ENCODE measurements around the gene PRR20D. TPM values are rescaled to one million over a fixed set of nuclear protein-coding genes. Genes with fewer than 3 reads are reported as not detected.
"Not testable (repeated sequence)": the region's sequence is repeated elsewhere in the genome, so short reads cannot be mapped to it uniquely, and the experiment has no call there.

Gene PRR20D
- total RNA-seq = not detected
- long read RNA-seq = 0 reads

DNA sequence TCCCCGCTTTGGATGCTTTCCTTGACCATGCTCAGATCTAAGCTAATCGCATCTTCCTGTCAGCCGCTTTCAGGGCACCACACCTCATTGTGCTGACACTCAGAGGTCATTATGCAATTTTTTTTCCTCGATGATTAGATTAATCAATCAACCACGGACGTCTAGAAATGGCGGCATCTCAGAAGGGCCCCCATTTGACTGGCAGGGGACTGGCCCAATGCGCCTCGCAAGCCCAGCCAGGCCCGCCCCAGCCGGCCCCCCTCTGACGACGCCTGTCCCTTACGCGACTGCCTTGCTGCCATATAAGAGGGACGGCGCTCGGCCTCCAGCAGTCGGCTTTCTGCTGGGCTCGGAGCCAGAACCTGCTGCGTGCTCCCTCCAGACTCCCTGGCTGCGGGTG lies at the start of gene PRR20D:
PRR20D (plus strand) TSS at position 301 of the 400 bp plus-strand sequence. CDS start 387 bp downstream, outside the sequence.
- DNase-seq; H3K27me3 ChIP-seq; H3K9me3 ChIP-seq; H3K4me1 ChIP-seq; H3K27ac ChIP-seq; H3K4me3 ChIP-seq; ATAC-seq; H3K36me3 ChIP-seq; intact Hi-C loops (cut with DNase I): not testable (repeated sequence)

DNA sequence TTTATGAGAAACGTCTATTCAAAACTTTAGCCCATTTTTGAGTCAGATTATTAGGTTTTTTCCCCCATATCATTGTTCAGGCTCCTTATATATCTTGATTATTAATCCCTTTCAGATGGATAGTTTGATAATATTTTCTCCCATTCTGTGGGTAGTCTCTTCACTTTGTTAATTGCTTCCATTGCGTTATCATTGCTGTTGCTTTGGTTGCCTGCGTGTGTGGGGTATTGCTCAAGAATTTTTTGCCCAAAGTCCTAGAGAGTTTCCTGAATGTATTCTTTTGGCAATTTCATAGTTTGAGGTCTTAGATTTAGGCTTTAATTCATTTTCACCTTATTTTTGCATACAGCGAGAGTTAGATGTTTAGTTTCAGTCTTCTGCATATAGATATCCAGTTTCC lies 45.5 kb upstream of the PRR20D start:
- H3K9me3 ChIP-seq = peaks cover 4% of the 10 kb centered on the region
- no peak overlapping the region for H3K27ac ChIP-seq
- ATAC-seq = no peak
- H3K27me3 ChIP-seq = no peaks in the 10 kb centered on the region
- no peaks in the 10 kb centered on the region for H3K36me3 ChIP-seq
- H3K4me3 ChIP-seq = no peak overlapping the region
- intact Hi-C loops (cut with DNase I) = no loop called here
- TF ChIP-seq, protein P1, sequence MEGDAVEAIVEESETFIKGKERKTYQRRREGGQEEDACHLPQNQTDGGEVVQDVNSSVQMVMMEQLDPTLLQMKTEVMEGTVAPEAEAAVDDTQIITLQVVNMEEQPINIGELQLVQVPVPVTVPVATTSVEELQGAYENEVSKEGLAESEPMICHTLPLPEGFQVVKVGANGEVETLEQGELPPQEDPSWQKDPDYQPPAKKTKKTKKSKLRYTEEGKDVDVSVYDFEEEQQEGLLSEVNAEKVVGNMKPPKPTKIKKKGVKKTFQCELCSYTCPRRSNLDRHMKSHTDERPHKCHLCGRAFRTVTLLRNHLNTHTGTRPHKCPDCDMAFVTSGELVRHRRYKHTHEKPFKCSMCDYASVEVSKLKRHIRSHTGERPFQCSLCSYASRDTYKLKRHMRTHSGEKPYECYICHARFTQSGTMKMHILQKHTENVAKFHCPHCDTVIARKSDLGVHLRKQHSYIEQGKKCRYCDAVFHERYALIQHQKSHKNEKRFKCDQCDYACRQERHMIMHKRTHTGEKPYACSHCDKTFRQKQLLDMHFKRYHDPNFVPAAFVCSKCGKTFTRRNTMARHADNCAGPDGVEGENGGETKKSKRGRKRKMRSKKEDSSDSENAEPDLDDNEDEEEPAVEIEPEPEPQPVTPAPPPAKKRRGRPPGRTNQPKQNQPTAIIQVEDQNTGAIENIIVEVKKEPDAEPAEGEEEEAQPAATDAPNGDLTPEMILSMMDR (IDR thresholded peaks at IDR 0.05) = no peak
- no peaks in the 10 kb centered on the region for H3K4me1 ChIP-seq
- no peak for DNase-seq

DNA sequence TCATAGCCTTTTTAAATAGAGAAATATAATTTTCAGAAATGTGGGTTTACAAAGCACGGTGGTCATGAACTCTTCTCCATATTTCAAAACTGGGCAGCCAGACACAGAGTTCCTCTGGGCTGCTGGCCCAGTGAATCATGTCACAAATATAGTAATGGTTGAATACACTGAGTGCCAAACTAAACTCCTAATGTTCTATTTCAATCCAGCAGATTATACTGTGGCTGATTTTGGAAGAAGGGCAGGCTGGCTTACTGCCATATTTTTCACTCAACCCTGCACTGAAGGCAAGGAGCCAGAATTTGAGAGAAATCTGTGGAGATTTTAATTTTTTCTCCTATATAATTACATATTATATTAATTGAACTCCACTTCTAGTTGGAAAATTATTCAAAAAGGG lies 36.8 kb upstream of the PRR20D start:
- Histone ChIP-seq H3K9me3 (no peaks in the 10 kb centered on the region), H3K27me3 (no peaks in the 10 kb centered on the region), H3K4me3 (no peak overlapping the region), H3K36me3 (no peaks in the 10 kb centered on the region), H3K4me1 (no peaks in the 10 kb centered on the region), H3K27ac (no peak overlapping the region)
- TF ChIP-seq, protein P1 (IDR thresholded peaks at IDR 0.05) = no peak
- intact Hi-C loops (cut with DNase I) = no loop called here
- ATAC-seq (no peak), DNase-seq (no peak)

DNA sequence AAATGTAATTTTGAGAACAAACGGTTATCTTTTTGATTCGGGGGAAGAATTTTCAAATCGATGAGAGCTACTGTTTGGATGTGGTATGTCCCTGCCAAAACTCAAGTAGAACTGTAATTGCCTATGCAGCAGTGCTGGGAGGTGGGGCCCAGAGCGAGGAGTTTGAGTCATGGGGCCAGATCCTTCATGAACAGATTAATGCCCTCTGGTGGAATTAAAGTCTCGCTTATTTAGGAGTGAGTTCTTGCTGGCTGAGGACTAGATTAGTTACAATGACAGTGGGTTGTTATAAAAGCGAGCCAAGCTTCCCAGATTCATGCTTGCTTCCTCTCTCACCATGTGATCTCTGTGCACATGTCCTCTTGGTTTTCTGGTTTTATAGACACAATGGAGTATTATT lies 31.5 kb upstream of the PRR20D start:
- TF ChIP-seq, protein P1 (IDR thresholded peaks at IDR 0.05) = no peak
- no peaks in the 10 kb centered on the region for H3K27me3 ChIP-seq
- DNase-seq (no peak), ATAC-seq (no peak)
- no peaks in the 10 kb centered on the region for H3K36me3 ChIP-seq
- H3K4me3 ChIP-seq = no peak overlapping the region
- no peak overlapping the region for H3K27ac ChIP-seq
- no peaks in the 10 kb centered on the region for H3K9me3 ChIP-seq
- no peaks in the 10 kb centered on the region for H3K4me1 ChIP-seq
- intact Hi-C loops (cut with DNase I) = no loop called here

DNA sequence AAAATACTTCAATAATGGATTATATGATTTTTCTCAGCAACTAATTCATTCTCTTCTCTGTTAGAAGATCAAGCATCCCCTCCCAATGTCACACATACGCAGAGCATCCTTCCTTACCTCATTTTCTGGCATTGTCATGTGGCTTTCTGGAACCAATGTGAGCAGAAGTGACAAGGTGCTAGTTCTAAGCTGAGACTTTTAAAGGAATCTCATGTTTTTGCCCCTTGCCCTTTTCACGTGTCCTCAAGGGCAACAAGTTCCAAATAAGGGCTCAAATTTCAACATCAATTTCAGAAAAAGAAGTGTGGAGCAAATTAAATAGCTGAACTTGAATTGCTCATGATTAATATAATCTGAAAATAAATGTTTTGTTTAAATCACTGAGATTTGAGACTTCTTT lies 24.3 kb upstream of the PRR20D start:
- Histone ChIP-seq H3K9me3 (no peaks in the 10 kb centered on the region), H3K4me1 (no peaks in the 10 kb centered on the region), H3K27ac (no peak overlapping the region), H3K27me3 (no peaks in the 10 kb centered on the region), H3K4me3 (no peak overlapping the region), H3K36me3 (no peaks in the 10 kb centered on the region)
- intact Hi-C loops (cut with DNase I) = no loop called here
- ATAC-seq = no peak
- TF ChIP-seq, protein P1 (IDR thresholded peaks at IDR 0.05) = no peak
- no peak for DNase-seq

DNA sequence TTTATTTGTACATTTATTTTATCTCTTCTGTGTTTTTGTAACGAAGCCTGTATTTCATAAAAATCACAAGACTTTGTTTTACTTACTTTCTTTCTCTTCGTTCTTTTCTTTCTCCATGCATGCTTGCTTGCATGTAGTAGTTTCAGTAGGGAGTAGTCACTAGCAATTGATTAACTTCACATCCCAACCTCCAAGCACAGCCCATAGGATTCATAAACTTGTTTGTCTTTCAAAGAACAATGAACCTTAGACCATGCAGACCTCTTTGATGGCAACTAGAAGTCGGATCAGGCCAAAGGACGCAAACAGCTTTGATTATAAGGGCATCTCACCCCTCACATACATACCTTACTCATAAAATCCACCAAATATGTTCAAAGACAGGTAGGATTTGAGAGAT lies 22.8 kb upstream of the PRR20D start:
- no peak overlapping the region for H3K27ac ChIP-seq
- TF ChIP-seq, protein P1 (IDR thresholded peaks at IDR 0.05) = no peak
- no peaks in the 10 kb centered on the region for H3K36me3 ChIP-seq
- DNase-seq (no peak), ATAC-seq (no peak)
- H3K9me3 ChIP-seq = no peaks in the 10 kb centered on the region
- no peaks in the 10 kb centered on the region for H3K27me3 ChIP-seq
- intact Hi-C loops (cut with DNase I) = no loop called here
- no peak overlapping the region for H3K4me3 ChIP-seq
- H3K4me1 ChIP-seq = no peaks in the 10 kb centered on the region
